Neutrophil (primary cell): ENCODE measurements around the gene HSF5.

ENCODE experiments used
- H3K27ac ChIP-seq: fragments of 200-600 bp; sonication (generic); 2 replicates; pipeline ENCODE4 v1.5.1; 2016; ENCODE audit warnings: mild to moderate bottlenecking, moderate library complexity
- H3K27me3 ChIP-seq: fragments of 200-600 bp; sonication (generic); 2 replicates; pipeline ENCODE4 v1.6.0; 2016; ENCODE audit warnings: mild to moderate bottlenecking
- H3K36me3 ChIP-seq: fragments of 200-600 bp; sonication (generic); 2 replicates; pipeline ENCODE4 v1.5.1; 2017
- H3K4me1 ChIP-seq, 2 experiments: fragments of 200-600 bp in 1 of 2; sonication (generic) in 1 of 2; 1 replicate in 1 of 2; 2 replicates in 1 of 2; pipeline versions ENCODE4 v1.5.1 to v1.6.1; 2013 to 2016; ENCODE audit warnings: low read depth in 1 of 2, low read length in 1 of 2, mild to moderate bottlenecking in 1 of 2, moderate library complexity in 1 of 2; ENCODE audit not compliant: control insufficient read depth in 1 of 2, insufficient read depth in 1 of 2
- H3K4me3 ChIP-seq, 2 experiments: fragments of 200-600 bp in 1 of 2; sonication (generic) in 1 of 2; 1 replicate in 1 of 2; 2 replicates in 1 of 2; pipeline ENCODE4 v1.5.1; 2013 to 2016; ENCODE audit warnings: low read depth in 1 of 2, low read length in 1 of 2, mild to moderate bottlenecking in 1 of 2, moderate library complexity in 1 of 2
- H3K9me3 ChIP-seq: fragments of 200-600 bp; sonication (generic); 2 replicates; pipeline ENCODE4 v1.5.1; 2016
- CTCF ChIP-seq: fragments of 200-600 bp; sonication (generic); IDR thresholded peaks from 2 replicates; pipeline ENCODE4 v1.5.1; 2016; ENCODE audit warnings: antibody characterized with exemption

Gene HSF5

GRCh38 chr17:58446086-58446485, 42.1 kb downstream of the HSF5 start:
- no peaks in the 10 kb centered on the region for H3K4me1 ChIP-seq
- no peaks in the 10 kb centered on the region for H3K9me3 ChIP-seq
- H3K27me3 ChIP-seq = no peaks in the 10 kb centered on the region
- H3K27ac ChIP-seq = no peak overlapping the region
- no peak overlapping the region for H3K4me3 ChIP-seq
- no peaks in the 10 kb centered on the region for H3K36me3 ChIP-seq
- TF ChIP-seq CTCF = no peak

GRCh38 chr17:58436805-58437239, 51.4 kb downstream of the HSF5 start:
- Histone ChIP-seq H3K27ac (no peak overlapping the region), H3K4me3 (no peak overlapping the region), H3K4me1 (no peaks in the 10 kb centered on the region), H3K36me3 (no peaks in the 10 kb centered on the region), H3K9me3 (no peaks in the 10 kb centered on the region), H3K27me3 (no peaks in the 10 kb centered on the region)
- no peak for TF ChIP-seq CTCF

- H3K4me3 ChIP-seq = no peak overlapping the region
- H3K9me3 ChIP-seq = no peaks in the 10 kb centered on the region
- H3K27me3 ChIP-seq = no peaks in the 10 kb centered on the region
- H3K36me3 ChIP-seq = no peaks in the 10 kb centered on the region
- no peak overlapping the region for H3K27ac ChIP-seq
- TF ChIP-seq CTCF = no peak
- H3K4me1 ChIP-seq = no peaks in the 10 kb centered on the region
Measured at GRCh38 chr17:58436245-58436644, 52.0 kb downstream of the HSF5 start.

- Histone ChIP-seq H3K4me3 (no peak overlapping the region), H3K4me1 (no peaks in the 10 kb centered on the region), H3K36me3 (no peaks in the 10 kb centered on the region), H3K27me3 (no peaks in the 10 kb centered on the region), H3K9me3 (no peaks in the 10 kb centered on the region), H3K27ac (no peak overlapping the region)
- no peak for TF ChIP-seq CTCF
Measured at GRCh38 chr17:58432806-58433573, 55.2 kb downstream of the HSF5 start.

GRCh38 chr17:58427807-58428206, 60.4 kb downstream of the HSF5 start:
- H3K9me3 ChIP-seq = no peaks in the 10 kb centered on the region
- no peak for TF ChIP-seq CTCF
- H3K27ac ChIP-seq = no peak overlapping the region
- H3K4me1 ChIP-seq = no peaks in the 10 kb centered on the region
- no peaks in the 10 kb centered on the region for H3K36me3 ChIP-seq
- H3K27me3 ChIP-seq = no peaks in the 10 kb centered on the region
- no peak overlapping the region for H3K4me3 ChIP-seq
